Astrocyte of the cerebellum (primary cell): ENCODE results near the gene GRK5.

Source experiments
- DNase-seq: peaks from one replicate; pipeline ENCODE4 v3.0.0-alpha.2; 2011; ENCODE audit warnings: low read depth
- H3K4me3 ChIP-seq: 2 replicates; pipeline ENCODE4 v1.5.1; 2011; ENCODE audit warnings: mild to moderate bottlenecking, low read depth, low read length, moderate library complexity
- in situ Hi-C: cut with HindIII; loops from 2 replicates; pipeline ENCODE4 v1.10.0; 2017; ENCODE audit warnings: low sequenced_read_pairs
- TF ChIP-seq, protein P1 (sequence below): IDR thresholded peaks from 2 replicates; pipeline ENCODE4 v1.5.1; 2012; ENCODE audit warnings: low read length, low read depth, moderate library complexity, mild to moderate bottlenecking; ENCODE audit errors: missing control alignments

GRK5 gene

GRCh38 chr10:119500123-119500795, 292.9 kb downstream of the GRK5 start:
- H3K4me3 ChIP-seq = no peak overlapping the region
- no peak for DNase-seq
- in situ Hi-C loops = no loop called here
- TF ChIP-seq, protein P1, sequence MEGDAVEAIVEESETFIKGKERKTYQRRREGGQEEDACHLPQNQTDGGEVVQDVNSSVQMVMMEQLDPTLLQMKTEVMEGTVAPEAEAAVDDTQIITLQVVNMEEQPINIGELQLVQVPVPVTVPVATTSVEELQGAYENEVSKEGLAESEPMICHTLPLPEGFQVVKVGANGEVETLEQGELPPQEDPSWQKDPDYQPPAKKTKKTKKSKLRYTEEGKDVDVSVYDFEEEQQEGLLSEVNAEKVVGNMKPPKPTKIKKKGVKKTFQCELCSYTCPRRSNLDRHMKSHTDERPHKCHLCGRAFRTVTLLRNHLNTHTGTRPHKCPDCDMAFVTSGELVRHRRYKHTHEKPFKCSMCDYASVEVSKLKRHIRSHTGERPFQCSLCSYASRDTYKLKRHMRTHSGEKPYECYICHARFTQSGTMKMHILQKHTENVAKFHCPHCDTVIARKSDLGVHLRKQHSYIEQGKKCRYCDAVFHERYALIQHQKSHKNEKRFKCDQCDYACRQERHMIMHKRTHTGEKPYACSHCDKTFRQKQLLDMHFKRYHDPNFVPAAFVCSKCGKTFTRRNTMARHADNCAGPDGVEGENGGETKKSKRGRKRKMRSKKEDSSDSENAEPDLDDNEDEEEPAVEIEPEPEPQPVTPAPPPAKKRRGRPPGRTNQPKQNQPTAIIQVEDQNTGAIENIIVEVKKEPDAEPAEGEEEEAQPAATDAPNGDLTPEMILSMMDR = no peak

DNA sequence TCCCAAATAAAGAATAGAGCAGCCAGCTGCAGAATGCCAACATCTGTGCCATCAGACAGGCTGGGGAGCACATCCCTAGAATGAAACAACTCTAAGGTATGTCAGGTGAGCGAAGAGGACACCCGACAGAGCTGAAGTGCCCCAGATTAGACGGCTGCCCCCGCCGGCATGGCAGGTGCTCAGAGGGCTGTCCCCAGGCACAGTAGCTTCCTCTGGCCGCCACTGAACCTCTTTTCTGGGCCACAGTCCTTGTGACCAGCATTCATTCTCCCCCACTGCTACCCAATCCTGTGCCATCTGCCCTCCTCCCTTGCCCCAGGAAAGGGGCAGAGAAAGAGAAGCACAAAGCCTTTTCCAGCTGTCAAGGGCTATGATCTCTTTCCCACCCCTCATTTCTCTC, 293.4 kb downstream of the GRK5 start:
- no peak overlapping the region for H3K4me3 ChIP-seq
- in situ Hi-C loops = no loop called here
- TF ChIP-seq, protein P1 = no peak
- no peak for DNase-seq

DNA sequence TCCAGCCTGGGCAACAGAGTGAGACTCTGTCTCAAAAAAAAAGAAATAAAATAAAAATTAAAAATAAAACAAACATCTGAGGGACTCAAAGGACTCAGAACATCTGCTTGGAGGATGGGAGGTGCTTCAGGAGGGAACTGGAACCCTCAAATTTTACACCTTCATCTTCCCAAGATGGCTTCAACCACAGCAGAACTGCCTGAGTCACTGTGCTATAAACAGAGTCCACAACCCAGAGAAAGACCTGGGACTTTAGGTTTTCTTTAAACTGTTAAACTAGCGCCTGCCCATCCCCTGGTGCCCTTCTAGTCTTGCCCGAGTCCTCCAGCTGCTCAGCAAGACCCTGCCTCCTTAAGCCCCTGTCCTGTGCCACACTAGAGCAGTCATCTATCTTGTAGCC, 294.3 kb downstream of the GRK5 start:
- DNase-seq = no peak
- H3K4me3 ChIP-seq = no peak overlapping the region
- TF ChIP-seq, protein P1 = no peak
- in situ Hi-C loops = no loop called here

GRCh38 chr10:119502209-119502608, 294.8 kb downstream of the GRK5 start:
- no peak for DNase-seq
- TF ChIP-seq, protein P1 = no peak
- in situ Hi-C loops = no loop called here
- no peak overlapping the region for H3K4me3 ChIP-seq

GRCh38 chr10:119502618-119503155, 295.3 kb downstream of the GRK5 start:
- TF ChIP-seq, protein P1 = no peak
- H3K4me3 ChIP-seq = no peak overlapping the region
- in situ Hi-C loops = no loop called here
- DNase-seq = no peak

GRCh38 chr10:119503821-119504220, 296.4 kb downstream of the GRK5 start:
- in situ Hi-C loops = no loop called here
- H3K4me3 ChIP-seq = no peak overlapping the region
- TF ChIP-seq, protein P1 = no peak
- DNase-seq = no peak
